CD4-positive, alpha-beta T cell treated with Interferon gamma for 1 hour (primary cell): ENCODE measurements around the gene NUP155.
"Not testable (repeated sequence)": the region's sequence is repeated elsewhere in the genome, so short reads cannot be mapped to it uniquely, and the experiment has no call there.

Experiments
- DNase-seq: peaks from one replicate; pipeline ENCODE4 v3.0.0-alpha.2; 2020

Gene NUP155

GRCh38 chr5:37370864-37371726 is at the start of gene NUP155:
Gene NUP155 (minus strand): TSS chr5:37371106. CDS start chr5:37370977, 129 bp downstream.
- DNase-seq = peak; percentile 89

GRCh38 chr5:37417347-37417746 is 46.4 kb upstream of the NUP155 start:
- DNase-seq = no peak

GRCh38 chr5:37415456-37415855 is 44.5 kb upstream of the NUP155 start:
- not testable (repeated sequence) for DNase-seq

- DNase-seq = no peak
Measured at GRCh38 chr5:37412515-37412914, 41.6 kb upstream of the NUP155 start.

- no peak for DNase-seq
Measured at GRCh38 chr5:37400501-37400900, 29.6 kb upstream of the NUP155 start.

- no peak for DNase-seq
Measured at GRCh38 chr5:37396352-37396751, 25.4 kb upstream of the NUP155 start.

- DNase-seq = no peak
Measured at GRCh38 chr5:37391591-37391990, 20.7 kb upstream of the NUP155 start.

GRCh38 chr5:37379100-37379628 is 8.3 kb upstream of the NUP155 start, which contains the start of gene WDR70:
Gene WDR70 (plus strand): TSS chr5:37379318. CDS start chr5:37379368, 50 bp downstream.
- DNase-seq = peak; percentile 85

- DNase-seq = not testable (repeated sequence)
Measured at GRCh38 chr5:37378066-37378465, 7.2 kb upstream of the NUP155 start.

GRCh38 chr5:37375091-37375490 is 4.2 kb upstream of the NUP155 start:
- no peak for DNase-seq

GRCh38 chr5:37370550-37370863 is 399 bp downstream of the NUP155 start:
- no peak for DNase-seq

- DNase-seq = no peak
Measured at GRCh38 chr5:37355161-37355560, 15.7 kb downstream of the NUP155 start.

- DNase-seq = not testable (repeated sequence)
Measured at GRCh38 chr5:37342741-37343140, 28.2 kb downstream of the NUP155 start.

- DNase-seq = not testable (repeated sequence)
Measured at GRCh38 chr5:37334754-37335153, 36.2 kb downstream of the NUP155 start.

GRCh38 chr5:37326536-37326935 is 44.4 kb downstream of the NUP155 start:
- DNase-seq = no peak

GRCh38 chr5:37323607-37324006 is 47.3 kb downstream of the NUP155 start:
- no peak for DNase-seq

- DNase-seq = no peak
Measured at GRCh38 chr5:37319037-37319782, 51.7 kb downstream of the NUP155 start.

- DNase-seq = no peak
Measured at GRCh38 chr5:37316027-37316426, 54.9 kb downstream of the NUP155 start.

GRCh38 chr5:37310360-37310759 is 60.5 kb downstream of the NUP155 start:
- DNase-seq = no peak

GRCh38 chr5:37308793-37309192 is 62.1 kb downstream of the NUP155 start:
- DNase-seq = no peak

- DNase-seq = no peak
Measured at GRCh38 chr5:37304888-37305287, 66.0 kb downstream of the NUP155 start.

- not testable (repeated sequence) for DNase-seq
Measured at GRCh38 chr5:37296313-37296712, 74.6 kb downstream of the NUP155 start.

GRCh38 chr5:37283214-37283820 is 87.6 kb downstream of the NUP155 start:
- DNase-seq = no peak
